ENCODE data around the gene SNCG.
"Not testable (repeated sequence)": the region's sequence is repeated elsewhere in the genome, so short reads cannot be mapped to it uniquely, and the experiment has no call there.

SNCG gene

GRCh38 chr10:86946213-86947155 is 11.9 kb upstream of the SNCG start:
- no peak for TF ChIP-seq ZFX (IDR thresholded peaks at IDR 0.05)

GRCh38 chr10:86947806-86948205 is 10.6 kb upstream of the SNCG start:
- not testable (repeated sequence) for H3K27ac ChIP-seq

More at GRCh38 chr10:86946213-86947155, 11.9 kb upstream of the SNCG start:
- no peak overlapping the region for H3K27ac ChIP-seq

- no peak overlapping the region for H3K27ac ChIP-seq
- TF ChIP-seq ZFX (IDR thresholded peaks at IDR 0.05) = no peak
Measured at GRCh38 chr10:86950349-86950748, 8.1 kb upstream of the SNCG start.

GRCh38 chr10:86951184-86951761 is 7.1 kb upstream of the SNCG start:
- no peak overlapping the region for H3K27ac ChIP-seq
- TF ChIP-seq ZFX (IDR thresholded peaks at IDR 0.05) (no peak), CTCF (conservative IDR thresholded peaks at IDR 0.05) (no peak)

- H3K27ac ChIP-seq = no peak overlapping the region
- TF ChIP-seq ZFX (IDR thresholded peaks at IDR 0.05) = no peak
- no peak for TF ChIP-seq CTCF (conservative IDR thresholded peaks at IDR 0.05)
Measured at GRCh38 chr10:86952106-86952505, 6.3 kb upstream of the SNCG start.

- H3K27ac ChIP-seq = not testable (repeated sequence)
Measured at GRCh38 chr10:86952697-86953096, 5.7 kb upstream of the SNCG start.

- TF ChIP-seq CTCF (conservative IDR thresholded peaks at IDR 0.05) (no peak), ZFX (IDR thresholded peaks at IDR 0.05) (no peak)
- H3K27ac ChIP-seq = no peak overlapping the region
Measured at GRCh38 chr10:86953747-86954680, 4.4 kb upstream of the SNCG start.

- H3K27ac ChIP-seq = no peak overlapping the region
Measured at GRCh38 chr10:86954681-86955500, 3.5 kb upstream of the SNCG start.

More at GRCh38 chr10:86954681-86955500, 3.5 kb upstream of the SNCG start:
- TF ChIP-seq ZFX (IDR thresholded peaks at IDR 0.05) = no peak
- TF ChIP-seq CTCF (conservative IDR thresholded peaks at IDR 0.05) = no peak

Measured in C4-2B (cell line).